ENCODE results near the gene MYLK. TPM values are rescaled to one million over a fixed set of nuclear protein-coding genes. Genes with fewer than 3 reads are reported as not detected.

The MYLK gene
- total RNA-seq, 1 donor from 2014 or later: 26.6 TPM

DNA sequence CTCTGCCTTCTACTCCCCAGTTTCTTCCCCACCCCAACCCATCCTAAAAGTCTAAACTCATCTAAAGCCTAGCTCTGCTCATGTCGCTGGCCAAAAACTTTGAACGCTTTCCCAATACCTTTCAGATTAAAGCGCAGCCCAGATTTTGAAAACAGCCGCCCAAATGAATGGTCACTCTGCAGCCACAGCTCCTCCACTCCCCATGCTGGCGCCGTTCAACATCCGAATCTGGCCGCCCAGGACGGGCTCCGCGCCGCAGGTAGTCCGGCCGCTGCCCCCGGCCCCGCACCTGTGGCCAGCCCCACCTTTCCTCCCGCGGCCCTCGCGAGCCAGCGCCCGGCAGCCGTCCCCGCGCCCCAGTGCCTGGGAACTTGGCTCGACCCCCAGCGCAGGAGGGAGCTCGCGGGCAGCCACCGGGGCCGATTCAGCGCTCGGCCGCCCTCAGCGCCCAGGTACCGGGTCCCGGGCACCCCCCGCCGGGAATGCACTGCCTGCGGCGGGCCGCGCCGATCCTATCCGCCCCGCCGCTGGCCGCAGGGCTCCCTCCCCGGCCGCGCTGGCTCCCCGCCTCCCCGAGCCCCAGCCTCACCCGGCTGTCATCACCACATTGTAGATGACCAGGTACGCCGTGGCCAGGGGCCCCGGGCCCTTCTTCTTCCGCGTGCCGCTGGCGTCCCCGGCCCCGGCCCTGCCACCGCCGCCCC lies 299.7 kb downstream of the MYLK start:
- Histone ChIP-seq H3K4me1 (ENCODE audit: control insufficient read depth in 3 of 3, insufficient read depth in 3 of 3, low read length in 3 of 3) (peaks cover 12 to 15% (median 15%) of the 10 kb centered on the region in 3 donors), H3K9me3 (ENCODE audit: control insufficient read depth in 3 of 3, low read length in 3 of 3) (no peaks in the 10 kb centered on the region)

DNA sequence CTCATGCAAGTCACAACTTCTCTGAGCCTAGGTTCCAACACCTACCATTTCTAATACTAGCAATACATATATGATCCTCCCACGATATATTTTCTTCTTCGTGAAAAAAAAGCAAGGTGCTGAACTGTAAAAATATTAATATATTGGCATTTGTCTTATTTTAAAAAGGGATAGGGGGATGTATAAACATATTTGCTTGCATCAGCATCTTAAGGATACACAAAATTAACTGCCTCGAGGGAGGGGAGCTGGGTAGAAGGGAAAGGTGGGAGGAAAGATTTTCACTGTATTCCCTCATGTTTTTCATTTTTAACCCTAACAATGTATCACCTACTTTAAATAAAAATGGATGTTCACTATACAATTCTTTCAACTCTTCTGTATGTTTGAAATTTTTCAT lies 300.6 kb downstream of the MYLK start:
- Histone ChIP-seq H3K27ac (ENCODE audit: low read depth, low read length) (no peak overlapping the region), H3K36me3 (ENCODE audit: control insufficient read depth in 3 of 3, insufficient read depth in 3 of 3, low read length in 3 of 3) (peaks cover 0 to 20% (median 8%) of the 10 kb centered on the region in 3 donors), H3K4me1 (ENCODE audit: control insufficient read depth in 3 of 3, insufficient read depth in 3 of 3, low read length in 3 of 3) (peaks cover 12 to 15% (median 15%) of the 10 kb centered on the region in 3 donors), H3K27me3 (ENCODE audit: control insufficient read depth in 3 of 3, insufficient read depth in 3 of 3, low read length in 3 of 3) (no peaks in the 10 kb centered on the region), H3K9me3 (ENCODE audit: control insufficient read depth in 3 of 3, low read length in 3 of 3) (no peaks in the 10 kb centered on the region), H3K4me3 (ENCODE audit: low read length in 3 of 3) (no peak overlapping the region), H3K9ac (ENCODE audit: low read depth in 1 of 3, low read length in 3 of 3) (no peak overlapping the region)

More for the DNA sequence above, 299.7 kb downstream of the MYLK start:
- no peaks in the 10 kb centered on the region for H3K27me3 ChIP-seq (ENCODE audit: control insufficient read depth in 3 of 3, insufficient read depth in 3 of 3, low read length in 3 of 3)
- H3K9ac ChIP-seq (ENCODE audit: low read depth in 1 of 3, low read length in 3 of 3): peak overlapping the region; percentile 65 to 93 (median 86)
- peak overlapping the region; percentile 83 to 100 (median 99) for H3K4me3 ChIP-seq (ENCODE audit: low read length in 3 of 3)
- peak overlapping the region; percentile 95 for H3K27ac ChIP-seq (ENCODE audit: low read depth, low read length)
- H3K36me3 ChIP-seq (ENCODE audit: control insufficient read depth in 3 of 3, insufficient read depth in 3 of 3, low read length in 3 of 3): peaks cover 0 to 14% (median 5%) of the 10 kb centered on the region in 3 donors

DNA sequence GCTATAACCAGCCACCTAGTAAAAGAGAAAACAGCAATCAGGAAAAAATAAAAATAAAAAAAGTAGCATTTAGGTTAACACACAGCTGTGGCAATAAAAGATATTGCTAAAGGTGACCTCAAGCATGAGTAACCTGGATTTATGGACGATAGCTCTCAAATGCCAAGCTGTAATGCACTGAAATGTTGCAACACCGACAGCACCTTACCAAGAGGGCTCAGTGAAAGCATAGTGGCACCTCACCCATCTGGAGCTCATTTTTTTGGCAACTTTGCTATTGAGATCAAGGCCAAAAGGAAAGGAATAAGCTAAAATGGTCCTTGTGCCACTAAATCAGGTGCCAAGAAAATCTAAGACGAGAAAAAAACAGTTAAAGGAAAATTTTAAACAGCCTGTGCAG lies 301.8 kb downstream of the MYLK start:
- peaks cover 0 to 26% (median 8%) of the 10 kb centered on the region in 3 donors for H3K36me3 ChIP-seq (ENCODE audit: control insufficient read depth in 3 of 3, insufficient read depth in 3 of 3, low read length in 3 of 3)
- H3K4me1 ChIP-seq (ENCODE audit: control insufficient read depth in 3 of 3, insufficient read depth in 3 of 3, low read length in 3 of 3): peaks cover 12 to 15% (median 15%) of the 10 kb centered on the region in 3 donors
- H3K27me3 ChIP-seq (ENCODE audit: control insufficient read depth in 3 of 3, insufficient read depth in 3 of 3, low read length in 3 of 3): no peaks in the 10 kb centered on the region
- H3K9me3 ChIP-seq (ENCODE audit: control insufficient read depth in 3 of 3, low read length in 3 of 3): no peaks in the 10 kb centered on the region
- no peak overlapping the region for H3K9ac ChIP-seq (ENCODE audit: low read depth in 1 of 3, low read length in 3 of 3)
- H3K27ac ChIP-seq (ENCODE audit: low read depth, low read length): no peak overlapping the region
- H3K4me3 ChIP-seq (ENCODE audit: low read length in 3 of 3): no peak overlapping the region

DNA sequence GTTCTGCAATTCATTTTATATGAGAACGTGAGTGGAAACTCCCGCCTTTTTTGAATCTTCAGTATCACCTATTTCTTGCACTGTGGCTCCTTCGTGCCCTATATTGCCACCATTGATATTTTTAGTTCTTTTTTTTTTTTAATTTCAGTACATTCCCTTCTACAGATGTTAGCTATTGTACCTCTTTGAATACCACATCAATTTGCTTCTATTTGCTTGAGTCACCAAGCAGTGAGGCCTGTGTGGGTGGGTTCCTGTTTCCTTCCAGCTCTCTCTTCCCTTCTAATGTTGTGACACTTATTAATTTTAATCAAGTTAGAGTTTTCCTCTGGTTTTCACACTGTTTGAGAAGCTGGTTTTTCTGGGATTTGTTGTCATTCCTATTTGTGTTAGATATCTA lies 308.0 kb downstream of the MYLK start:
- Histone ChIP-seq H3K4me1 (ENCODE audit: control insufficient read depth in 3 of 3, insufficient read depth in 3 of 3, low read length in 3 of 3) (no peaks in the 10 kb centered on the region), H3K27ac (ENCODE audit: low read depth, low read length) (no peak overlapping the region), H3K36me3 (ENCODE audit: control insufficient read depth in 3 of 3, insufficient read depth in 3 of 3, low read length in 3 of 3) (peaks cover 0 to 20% (median 18%) of the 10 kb centered on the region in 3 donors), H3K9me3 (ENCODE audit: control insufficient read depth in 3 of 3, low read length in 3 of 3) (no peaks in the 10 kb centered on the region), H3K27me3 (ENCODE audit: control insufficient read depth in 3 of 3, insufficient read depth in 3 of 3, low read length in 3 of 3) (no peaks in the 10 kb centered on the region), H3K9ac (ENCODE audit: low read depth in 1 of 3, low read length in 3 of 3) (no peak overlapping the region), H3K4me3 (ENCODE audit: low read length in 3 of 3) (no peak overlapping the region)

DNA sequence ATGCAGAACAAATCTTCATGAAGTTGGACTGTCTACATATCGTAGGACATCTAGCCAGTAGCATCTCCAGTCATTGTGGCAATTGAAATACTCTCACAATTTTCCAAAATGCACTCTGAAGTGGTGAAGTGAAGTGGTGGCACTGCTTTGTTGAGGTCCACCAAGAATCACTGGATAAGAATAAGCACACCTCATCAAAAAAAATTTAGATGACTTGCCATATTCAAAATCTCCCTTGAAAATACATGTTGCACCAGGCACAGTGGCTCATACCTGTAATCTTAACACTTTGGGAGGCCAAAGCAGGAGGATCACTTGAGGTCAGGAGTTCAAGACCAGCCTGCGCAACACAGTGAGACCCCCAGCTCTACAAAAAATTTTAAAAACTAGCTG lies 312.2 kb downstream of the MYLK start:
- H3K36me3 ChIP-seq (ENCODE audit: control insufficient read depth in 3 of 3, insufficient read depth in 3 of 3, low read length in 3 of 3): peaks cover 0 to 10% (median 0%) of the 10 kb centered on the region in 3 donors
- no peak overlapping the region for H3K4me3 ChIP-seq (ENCODE audit: low read length in 3 of 3)
- no peaks in the 10 kb centered on the region for H3K9me3 ChIP-seq (ENCODE audit: control insufficient read depth in 3 of 3, low read length in 3 of 3)
- H3K4me1 ChIP-seq (ENCODE audit: control insufficient read depth in 3 of 3, insufficient read depth in 3 of 3, low read length in 3 of 3): no peaks in the 10 kb centered on the region
- no peak overlapping the region for H3K9ac ChIP-seq (ENCODE audit: low read depth in 1 of 3, low read length in 3 of 3)
- H3K27me3 ChIP-seq (ENCODE audit: control insufficient read depth in 3 of 3, insufficient read depth in 3 of 3, low read length in 3 of 3): no peaks in the 10 kb centered on the region
- H3K27ac ChIP-seq (ENCODE audit: low read depth, low read length): no peak overlapping the region

DNA sequence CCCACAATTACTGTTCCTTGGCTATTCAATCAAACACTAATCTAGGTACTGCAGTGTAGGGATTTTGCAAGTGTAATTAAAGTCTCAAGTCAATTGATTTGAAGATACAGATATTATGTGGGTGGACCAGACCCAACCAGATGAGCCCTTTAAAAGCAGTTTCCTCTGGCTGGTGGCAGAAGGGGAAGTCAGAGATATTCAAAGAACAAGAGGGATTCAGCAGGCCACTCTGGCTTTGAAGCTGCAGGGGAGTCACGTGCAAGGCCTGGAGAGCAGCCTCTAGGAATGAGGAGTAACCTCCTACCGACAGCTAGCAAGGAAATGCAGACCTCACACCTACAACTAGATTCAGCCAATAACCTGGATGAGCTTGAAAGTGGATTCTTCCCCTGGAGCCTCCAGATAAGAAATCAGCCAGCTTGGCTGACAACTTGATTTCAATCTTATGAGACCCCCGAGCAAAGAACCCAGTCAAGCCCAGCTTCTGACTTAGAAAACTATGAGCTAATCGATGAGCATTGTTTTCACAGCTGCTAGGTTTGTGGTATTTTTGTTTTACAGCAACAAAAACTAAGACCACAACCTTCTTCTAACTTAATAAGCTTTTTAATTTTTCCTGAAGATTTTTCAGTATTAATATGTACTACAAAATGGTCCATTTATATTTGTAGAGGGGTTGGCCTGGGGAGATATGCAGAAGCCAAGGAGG lies 312.7 kb downstream of the MYLK start:
- no peaks in the 10 kb centered on the region for H3K27me3 ChIP-seq (ENCODE audit: control insufficient read depth in 3 of 3, insufficient read depth in 3 of 3, low read length in 3 of 3)
- H3K9ac ChIP-seq (ENCODE audit: low read depth in 1 of 3, low read length in 3 of 3): no peak overlapping the region
- H3K4me1 ChIP-seq (ENCODE audit: control insufficient read depth in 3 of 3, insufficient read depth in 3 of 3, low read length in 3 of 3): no peaks in the 10 kb centered on the region
- H3K27ac ChIP-seq (ENCODE audit: low read depth, low read length): no peak overlapping the region
- H3K4me3 ChIP-seq (ENCODE audit: low read length in 3 of 3): no peak overlapping the region
- no peaks in the 10 kb centered on the region for H3K9me3 ChIP-seq (ENCODE audit: control insufficient read depth in 3 of 3, low read length in 3 of 3)
- peaks cover 0 to 5% (median 0%) of the 10 kb centered on the region in 3 donors for H3K36me3 ChIP-seq (ENCODE audit: control insufficient read depth in 3 of 3, insufficient read depth in 3 of 3, low read length in 3 of 3)

DNA sequence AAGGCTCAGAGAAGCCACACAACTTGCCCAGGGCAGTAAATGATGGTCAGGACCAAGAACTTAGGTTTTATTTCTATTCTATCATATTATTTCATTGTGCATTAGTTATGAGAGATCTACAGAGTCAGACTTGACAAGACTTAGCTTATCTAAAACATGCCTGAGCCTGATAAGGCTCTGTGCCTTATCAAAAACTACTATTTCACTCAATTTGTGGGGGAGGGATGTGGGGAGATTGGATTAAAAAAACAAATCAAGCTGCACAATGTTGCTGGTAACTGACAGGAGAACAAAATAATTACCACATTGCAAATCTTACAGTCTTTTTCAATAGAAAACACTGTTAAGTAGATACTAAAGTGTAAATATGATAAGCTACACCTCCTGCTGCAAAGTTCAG lies 315.3 kb downstream of the MYLK start:
- Histone ChIP-seq H3K4me1 (ENCODE audit: control insufficient read depth in 3 of 3, insufficient read depth in 3 of 3, low read length in 3 of 3) (no peaks in the 10 kb centered on the region), H3K4me3 (ENCODE audit: low read length in 3 of 3) (no peak overlapping the region), H3K27me3 (ENCODE audit: control insufficient read depth in 3 of 3, insufficient read depth in 3 of 3, low read length in 3 of 3) (no peaks in the 10 kb centered on the region), H3K36me3 (ENCODE audit: control insufficient read depth in 3 of 3, insufficient read depth in 3 of 3, low read length in 3 of 3) (peaks cover 0 to 3% (median 0%) of the 10 kb centered on the region in 3 donors), H3K27ac (ENCODE audit: low read depth, low read length) (no peak overlapping the region), H3K9me3 (ENCODE audit: control insufficient read depth in 3 of 3, low read length in 3 of 3) (no peaks in the 10 kb centered on the region), H3K9ac (ENCODE audit: low read depth in 1 of 3, low read length in 3 of 3) (no peak overlapping the region)

DNA sequence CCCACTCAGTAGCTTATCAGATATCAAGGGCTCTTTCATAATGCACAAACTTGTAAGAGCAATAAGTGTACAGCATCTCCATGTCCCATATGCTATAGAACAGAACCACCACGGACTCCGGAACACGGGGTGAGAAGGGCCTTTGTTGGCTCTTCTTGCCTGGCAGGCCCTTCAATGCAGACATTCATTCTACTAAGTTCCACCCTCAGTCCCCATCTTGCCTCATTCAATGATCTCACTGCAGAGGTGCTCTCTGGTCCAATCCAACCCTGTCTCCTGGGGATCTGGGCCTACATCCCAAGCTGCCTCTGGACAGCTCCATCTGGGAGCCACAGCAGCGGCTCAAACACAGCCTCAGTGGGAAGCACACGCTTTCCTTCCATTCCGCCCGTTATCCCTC lies 316.1 kb downstream of the MYLK start:
- Histone ChIP-seq H3K4me1 (ENCODE audit: control insufficient read depth in 3 of 3, insufficient read depth in 3 of 3, low read length in 3 of 3) (no peaks in the 10 kb centered on the region), H3K9ac (ENCODE audit: low read depth in 1 of 3, low read length in 3 of 3) (no peak overlapping the region), H3K36me3 (ENCODE audit: control insufficient read depth in 3 of 3, insufficient read depth in 3 of 3, low read length in 3 of 3) (peaks cover 0 to 3% (median 0%) of the 10 kb centered on the region in 3 donors), H3K9me3 (ENCODE audit: control insufficient read depth in 3 of 3, low read length in 3 of 3) (no peaks in the 10 kb centered on the region), H3K4me3 (ENCODE audit: low read length in 3 of 3) (no peak overlapping the region), H3K27me3 (ENCODE audit: control insufficient read depth in 3 of 3, insufficient read depth in 3 of 3, low read length in 3 of 3) (no peaks in the 10 kb centered on the region), H3K27ac (ENCODE audit: low read depth, low read length) (no peak overlapping the region)

DNA sequence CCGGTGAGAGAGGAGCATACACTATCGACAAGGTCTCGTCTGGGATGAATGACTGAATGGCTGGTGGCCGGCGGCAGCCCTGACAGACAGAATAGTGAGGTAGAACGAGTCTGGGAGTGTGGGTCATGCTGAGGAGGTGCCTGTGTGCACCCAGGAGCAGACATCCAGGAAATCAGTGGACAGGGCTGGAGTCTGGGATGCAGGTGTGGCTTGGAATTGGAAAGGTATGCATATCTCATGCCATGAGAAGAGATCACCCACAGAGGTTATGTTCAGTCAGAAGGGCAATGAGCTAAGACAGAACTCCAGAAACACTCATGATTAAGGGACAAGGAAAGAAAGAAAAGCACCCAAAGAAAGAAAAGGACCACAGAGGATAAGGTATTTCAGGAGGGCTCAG lies 320.1 kb downstream of the MYLK start:
- H3K27me3 ChIP-seq (ENCODE audit: control insufficient read depth in 3 of 3, insufficient read depth in 3 of 3, low read length in 3 of 3): no peaks in the 10 kb centered on the region
- H3K4me1 ChIP-seq (ENCODE audit: control insufficient read depth in 3 of 3, insufficient read depth in 3 of 3, low read length in 3 of 3): no peaks in the 10 kb centered on the region
- no peaks in the 10 kb centered on the region for H3K36me3 ChIP-seq (ENCODE audit: control insufficient read depth in 3 of 3, insufficient read depth in 3 of 3, low read length in 3 of 3)
- no peak overlapping the region for H3K9ac ChIP-seq (ENCODE audit: low read depth in 1 of 3, low read length in 3 of 3)
- no peaks in the 10 kb centered on the region for H3K9me3 ChIP-seq (ENCODE audit: control insufficient read depth in 3 of 3, low read length in 3 of 3)
- no peak overlapping the region for H3K4me3 ChIP-seq (ENCODE audit: low read length in 3 of 3)
- H3K27ac ChIP-seq (ENCODE audit: low read depth, low read length): no peak overlapping the region

DNA sequence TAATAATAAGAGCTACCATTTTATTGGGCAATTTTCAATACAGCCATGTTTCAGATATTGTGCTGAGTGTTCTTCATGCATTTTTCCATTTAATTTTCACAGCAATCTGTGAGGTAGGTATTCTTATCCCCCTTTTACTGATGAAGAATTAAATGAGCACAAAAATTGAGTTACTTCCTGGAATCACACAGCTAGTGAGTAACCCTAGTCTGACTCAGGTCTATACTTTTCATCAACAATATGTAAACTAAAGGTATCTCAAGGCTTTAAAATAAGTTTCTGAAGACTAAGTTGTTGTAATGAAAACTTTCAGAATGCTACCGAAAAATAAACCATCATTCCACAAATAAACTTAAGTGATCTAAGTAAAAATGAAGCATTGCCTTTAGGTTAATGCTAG lies 321.6 kb downstream of the MYLK start:
- no peaks in the 10 kb centered on the region for H3K36me3 ChIP-seq (ENCODE audit: control insufficient read depth in 3 of 3, insufficient read depth in 3 of 3, low read length in 3 of 3)
- no peak overlapping the region for H3K9ac ChIP-seq (ENCODE audit: low read depth in 1 of 3, low read length in 3 of 3)
- no peak overlapping the region for H3K4me3 ChIP-seq (ENCODE audit: low read length in 3 of 3)
- no peaks in the 10 kb centered on the region for H3K9me3 ChIP-seq (ENCODE audit: control insufficient read depth in 3 of 3, low read length in 3 of 3)
- H3K27me3 ChIP-seq (ENCODE audit: control insufficient read depth in 3 of 3, insufficient read depth in 3 of 3, low read length in 3 of 3): no peaks in the 10 kb centered on the region
- no peaks in the 10 kb centered on the region for H3K4me1 ChIP-seq (ENCODE audit: control insufficient read depth in 3 of 3, insufficient read depth in 3 of 3, low read length in 3 of 3)
- H3K27ac ChIP-seq (ENCODE audit: low read depth, low read length): no peak overlapping the region

Data from skeletal muscle tissue (tissue), 4 donors.